ENCODE data around the gene KRTAP22-1. TPM values are rescaled to one million over a fixed set of nuclear protein-coding genes. Genes with fewer than 3 reads are reported as not detected.

The KRTAP22-1 gene
- total RNA-seq, 6 experiments from 2014 or later, result not detected

DNA sequence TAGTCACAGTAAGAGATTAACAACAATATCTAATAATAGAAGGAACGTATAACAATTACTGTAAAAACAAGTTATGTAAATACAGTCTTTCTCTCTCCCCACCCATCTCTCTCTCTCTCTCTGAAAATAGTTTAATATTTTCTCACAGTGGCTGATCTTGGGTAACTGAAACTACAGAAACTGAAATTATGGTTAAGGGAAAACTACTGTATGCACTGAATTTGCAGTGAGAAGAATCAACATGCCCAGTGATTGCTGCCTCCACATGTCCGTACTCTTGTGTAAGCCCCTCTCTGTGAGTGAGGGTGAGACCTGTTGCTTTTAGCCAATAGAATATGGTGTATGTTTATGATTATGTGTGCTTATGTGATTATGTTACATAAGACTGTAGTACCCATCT lies 11.2 kb downstream of the KRTAP22-1 start:
- Mint-ChIP-seq H3K4me1 (ENCODE audit: low read depth) (no peaks in the 10 kb centered on the region), H3K36me3 (ENCODE audit: low read depth) (peaks cover 5% of the 10 kb centered on the region; the same call in 1 of the 2 replicates), H3K4me3 (no peak overlapping the region), H3K9me3 (peaks cover 63% of the 10 kb centered on the region), H3K27ac (no peak overlapping the region), H3K27me3 (ENCODE audit: insufficient read depth) (no peaks in the 10 kb centered on the region)
- TF ChIP-seq, protein P1, sequence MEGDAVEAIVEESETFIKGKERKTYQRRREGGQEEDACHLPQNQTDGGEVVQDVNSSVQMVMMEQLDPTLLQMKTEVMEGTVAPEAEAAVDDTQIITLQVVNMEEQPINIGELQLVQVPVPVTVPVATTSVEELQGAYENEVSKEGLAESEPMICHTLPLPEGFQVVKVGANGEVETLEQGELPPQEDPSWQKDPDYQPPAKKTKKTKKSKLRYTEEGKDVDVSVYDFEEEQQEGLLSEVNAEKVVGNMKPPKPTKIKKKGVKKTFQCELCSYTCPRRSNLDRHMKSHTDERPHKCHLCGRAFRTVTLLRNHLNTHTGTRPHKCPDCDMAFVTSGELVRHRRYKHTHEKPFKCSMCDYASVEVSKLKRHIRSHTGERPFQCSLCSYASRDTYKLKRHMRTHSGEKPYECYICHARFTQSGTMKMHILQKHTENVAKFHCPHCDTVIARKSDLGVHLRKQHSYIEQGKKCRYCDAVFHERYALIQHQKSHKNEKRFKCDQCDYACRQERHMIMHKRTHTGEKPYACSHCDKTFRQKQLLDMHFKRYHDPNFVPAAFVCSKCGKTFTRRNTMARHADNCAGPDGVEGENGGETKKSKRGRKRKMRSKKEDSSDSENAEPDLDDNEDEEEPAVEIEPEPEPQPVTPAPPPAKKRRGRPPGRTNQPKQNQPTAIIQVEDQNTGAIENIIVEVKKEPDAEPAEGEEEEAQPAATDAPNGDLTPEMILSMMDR (IDR thresholded peaks at IDR 0.05), result no peak
- no peak for DNase-seq

DNA sequence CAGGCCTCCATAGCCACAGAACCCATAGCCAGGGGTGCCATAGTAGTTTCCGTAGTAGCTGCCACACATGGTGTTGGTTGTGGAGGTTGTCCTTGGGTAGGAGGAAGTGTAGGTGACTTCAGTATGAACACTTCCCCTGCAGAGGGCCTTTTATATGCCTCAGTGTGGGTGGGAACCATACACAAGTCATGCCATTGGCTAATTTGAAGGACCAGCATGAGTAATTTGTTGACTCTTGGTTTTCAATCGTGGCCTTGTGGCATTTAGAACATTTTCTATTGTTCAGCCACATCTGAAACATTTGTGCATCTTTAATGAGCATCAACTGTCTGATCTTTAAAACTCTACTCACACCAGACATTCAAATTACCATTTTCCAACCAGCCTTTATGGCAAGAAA lies 12.9 kb downstream of the KRTAP22-1 start, which contains the start of gene KRTAP6-1:
KRTAP6-1 (minus strand) TSS at position 95 of the 400 bp plus-strand sequence; CDS start at position 69, 26 bp downstream.
- no peak for DNase-seq
- Mint-ChIP-seq H3K9me3 (peaks cover 57% of the 10 kb centered on the region), H3K4me1 (ENCODE audit: low read depth) (no peaks in the 10 kb centered on the region), H3K27me3 (ENCODE audit: insufficient read depth) (no peaks in the 10 kb centered on the region), H3K27ac (no peak within 1 kb of the TSS), H3K4me3 (no peak within 1 kb of the TSS), H3K36me3 (ENCODE audit: low read depth) (no peaks in the 10 kb centered on the region; the same call in 1 of the 2 replicates)
- TF ChIP-seq, protein P1 (IDR thresholded peaks at IDR 0.05), result no peak

DNA sequence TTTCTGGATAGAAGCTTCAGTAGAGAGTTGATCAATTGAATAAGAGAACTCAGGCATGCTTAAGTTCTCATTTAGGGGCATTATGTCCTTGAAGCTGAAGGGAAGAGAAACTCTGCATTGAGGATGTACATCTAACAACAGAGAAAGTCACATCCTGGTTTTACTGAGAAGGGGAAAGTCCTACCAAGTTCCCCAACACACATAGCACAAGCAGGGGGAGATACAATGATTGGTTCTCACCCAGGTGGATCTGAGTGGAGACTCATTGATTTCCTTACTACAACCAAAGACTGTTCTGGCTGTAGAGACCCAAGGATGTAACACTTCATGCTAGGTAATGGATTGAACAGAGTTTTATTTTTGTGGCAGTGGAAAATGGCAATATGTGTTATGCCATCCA lies 14.3 kb downstream of the KRTAP22-1 start:
- Mint-ChIP-seq H3K27me3 (ENCODE audit: insufficient read depth) (no peaks in the 10 kb centered on the region), H3K36me3 (ENCODE audit: low read depth) (no peaks in the 10 kb centered on the region; the same call in 1 of the 2 replicates), H3K4me1 (ENCODE audit: low read depth) (no peaks in the 10 kb centered on the region), H3K9me3 (peaks cover 61% of the 10 kb centered on the region), H3K4me3 (no peak overlapping the region), H3K27ac (no peak overlapping the region)
- no peak for DNase-seq
- TF ChIP-seq, protein P1 (IDR thresholded peaks at IDR 0.05), result no peak

DNA sequence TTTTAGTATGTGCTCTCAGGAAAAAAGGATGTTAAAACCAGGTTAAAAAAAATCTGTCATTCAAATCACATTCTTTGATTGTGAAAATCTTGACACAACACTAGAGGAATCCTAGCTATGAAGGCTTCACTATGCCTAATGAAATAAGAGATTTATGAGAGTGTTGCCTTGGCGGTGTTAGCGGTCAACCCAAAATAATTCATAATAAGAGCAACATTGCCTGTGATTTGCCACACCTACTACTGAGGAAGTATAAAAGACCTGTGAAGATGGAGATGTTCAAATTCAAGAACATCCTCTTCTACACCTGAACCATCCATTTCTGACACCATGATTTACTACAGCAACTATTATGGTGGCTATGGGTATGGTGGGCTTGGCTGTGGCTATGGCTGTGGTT lies 15.2 kb downstream of the KRTAP22-1 start, which contains the start of gene KRTAP20-1:
KRTAP20-1 (plus strand) TSS at position 301 of the 400 bp plus-strand sequence; CDS start at position 331, 30 bp downstream.
- TF ChIP-seq, protein P1 (IDR thresholded peaks at IDR 0.05), result no peak
- Mint-ChIP-seq H3K27ac (no peak within 1 kb of the TSS), H3K27me3 (ENCODE audit: insufficient read depth) (no peaks in the 10 kb centered on the region), H3K36me3 (ENCODE audit: low read depth) (no peaks in the 10 kb centered on the region; the same call in 1 of the 2 replicates), H3K4me1 (ENCODE audit: low read depth) (no peaks in the 10 kb centered on the region), H3K9me3 (peaks cover 51% of the 10 kb centered on the region), H3K4me3 (no peak within 1 kb of the TSS)
- no peak for DNase-seq

DNA sequence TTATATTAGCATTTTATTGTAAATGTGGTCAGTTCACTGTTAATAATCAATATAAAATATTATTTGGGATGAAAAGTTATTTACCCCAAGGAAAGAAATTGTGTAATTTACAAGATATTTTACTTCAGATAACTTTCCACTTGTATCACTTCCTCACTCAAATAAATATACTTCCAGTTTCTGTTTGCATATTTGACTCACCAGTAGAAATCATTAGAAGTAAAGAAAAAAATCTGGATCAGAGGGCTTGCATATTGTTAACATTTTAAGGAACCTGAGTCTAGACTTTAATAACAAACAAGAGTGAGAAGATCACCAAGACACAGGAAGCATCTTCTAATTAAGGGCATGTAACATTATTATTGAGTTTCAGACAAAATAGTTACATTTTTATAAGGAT lies 19.2 kb downstream of the KRTAP22-1 start:
- no peak for DNase-seq
- H3K27ac Mint-ChIP-seq, result no peak overlapping the region
- H3K36me3 Mint-ChIP-seq (ENCODE audit: low read depth), result peaks cover 4% of the 10 kb centered on the region; the same call in 1 of the 2 replicates
- H3K4me1 Mint-ChIP-seq (ENCODE audit: low read depth), result no peaks in the 10 kb centered on the region
- TF ChIP-seq, protein P1 (IDR thresholded peaks at IDR 0.05), result no peak
- peaks cover 64% of the 10 kb centered on the region for H3K9me3 Mint-ChIP-seq
- H3K27me3 Mint-ChIP-seq (ENCODE audit: insufficient read depth), result no peaks in the 10 kb centered on the region
- no peak overlapping the region for H3K4me3 Mint-ChIP-seq

Data from HFFc6 (cell line).